ENCODE measurements around the gene SMYD3. TPM values are rescaled to one million over a fixed set of nuclear protein-coding genes. Genes with fewer than 3 reads are reported as not detected.

SMYD3 gene
- total and polyA plus RNA-seq, 2 of the 13 experiments (the other 11 are each of a cell fraction or from before 2014, with no cell fraction given): 27.7 to 35.8 TPM

DNA sequence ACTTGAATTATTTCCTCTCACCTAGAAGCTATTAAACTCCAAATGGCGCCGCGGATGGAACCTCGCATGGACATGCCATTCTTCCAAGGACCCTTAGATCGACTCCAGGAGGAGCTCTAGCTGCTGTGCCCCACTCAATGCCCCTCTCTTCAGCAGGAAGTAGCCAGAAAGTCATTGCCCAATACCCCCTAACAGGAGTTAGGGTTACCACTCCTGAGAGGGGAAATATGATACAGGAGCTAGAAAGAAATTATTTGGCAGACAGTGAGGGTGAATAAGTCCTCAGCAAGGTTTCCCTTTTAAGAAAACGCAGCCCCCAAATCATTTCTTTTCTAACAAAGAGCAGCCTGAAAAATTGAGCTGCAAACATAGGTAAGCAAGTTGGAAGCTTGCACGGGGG is 30.4 kb upstream of the SMYD3 start:
- no peak for ATAC-seq
- no peaks in the 10 kb centered on the region for H3K4me1 ChIP-seq (ENCODE audit: insufficient read depth, low read length)
- H3K27ac ChIP-seq (ENCODE audit: extremely low read length, insufficient read depth, low read length): no peak overlapping the region
- WGBS (ENCODE audit: low lambda C conversion rate): 82% methylated on average over 7 of the region's 7 CpGs
- no peak for FAIRE-seq
- no peak overlapping the region for H3K4me2 ChIP-seq (ENCODE audit: low read depth, low read length)
- in situ Hi-C loops (cut with HindIII; ENCODE audit: extremely low pct_ligation_motif_present, low pct_unique_long_range_greater_than_20kb) (no loop called here), intact Hi-C loops (cut with micrococcal nuclease; ENCODE audit: unreplicated experiment) (no loop called here)
- BruUV-seq (replicated peaks): no TSS peak
- no peak overlapping the region for H2AFZ ChIP-seq (ENCODE audit: low read length)
- DNase-seq (ENCODE audit: low spot score): no peak
- H3K9ac ChIP-seq (ENCODE audit: insufficient read depth, low read depth, low read length): no peak overlapping the region
- H3K79me2 ChIP-seq (ENCODE audit: insufficient read depth, low read length): no peaks in the 10 kb centered on the region
- POLR2A ChIA-PET: no interaction called here
- CTCF ChIA-PET (ENCODE audit: low intra/inter-chr PET ratio, low total read pairs): no interaction called here
- no peaks in the 10 kb centered on the region for H4K20me1 ChIP-seq (ENCODE audit: insufficient read depth, low read length)
- H3K36me3 ChIP-seq (replicated peaks in 1 of 2; ENCODE audit: control insufficient read depth in 1 of 2, insufficient read depth in 2 of 2, low read length in 2 of 2): peaks cover 4 to 10% of the 10 kb centered on the region in 2 experiments
- peaks cover 0 to 4% of the 10 kb centered on the region in 2 experiments; a peak in 1 of 5 replicates for H3K27me3 ChIP-seq (ENCODE audit: control insufficient read depth in 1 of 2, insufficient read depth in 2 of 2, low read length in 2 of 2)
- no peak for TF ChIP-seq AGO1 (IDR thresholded peaks at IDR 0.05; ENCODE audit: low read depth, low read length, poor library complexity, severe bottlenecking)
- TF ChIP-seq DNMT1 (CRISPR knock-in tag; IDR thresholded peaks at IDR 0.05): no peak
- TF ChIP-seq HHEX (CRISPR knock-in tag; IDR thresholded peaks at IDR 0.05): no peak
- no peak for TF ChIP-seq ZFY (CRISPR knock-in tag; IDR thresholded peaks at IDR 0.05)
- TF ChIP-seq KMT2B (CRISPR knock-in tag; IDR thresholded peaks at IDR 0.05): no peak
- no peak for TF ChIP-seq NFKBIZ (CRISPR knock-in tag; IDR thresholded peaks at IDR 0.05)
- no peak for TF ChIP-seq ZBTB20 (CRISPR knock-in tag; IDR thresholded peaks at IDR 0.05; ENCODE audit: borderline replicate concordance, low read depth)
- TF ChIP-seq NCOA2 (CRISPR knock-in tag; IDR thresholded peaks at IDR 0.05): no peak
- no peak for TF ChIP-seq FOXK1 (CRISPR knock-in tag; IDR thresholded peaks at IDR 0.05; ENCODE audit: borderline replicate concordance, low read depth)
- no peak overlapping the region for H3K4me3 ChIP-seq (replicated peaks in 1 of 3; ENCODE audit: insufficient read depth in 1 of 3, low read depth in 2 of 3, low read length in 3 of 3)
- H3K9me3 ChIP-seq (ENCODE audit: low read length): no peaks in the 10 kb centered on the region

GRCh38 chr1:246534114-246534513 is 27.0 kb upstream of the SMYD3 start:
- Histone ChIP-seq H3K4me3 (replicated peaks in 1 of 3; ENCODE audit: insufficient read depth in 1 of 3, low read depth in 2 of 3, low read length in 3 of 3) (no peak overlapping the region), H3K9me3 (ENCODE audit: low read length) (peaks cover 14% of the 10 kb centered on the region), H3K27me3 (ENCODE audit: control insufficient read depth in 1 of 2, insufficient read depth in 2 of 2, low read length in 2 of 2) (peaks cover 0 to 4% of the 10 kb centered on the region in 2 experiments; a peak in 1 of 5 replicates), H3K27ac (ENCODE audit: extremely low read length, insufficient read depth, low read length) (no peak overlapping the region), H3K36me3 (replicated peaks in 1 of 2; ENCODE audit: control insufficient read depth in 1 of 2, insufficient read depth in 2 of 2, low read length in 2 of 2) (no peaks in the 10 kb centered on the region), H4K20me1 (ENCODE audit: insufficient read depth, low read length) (no peaks in the 10 kb centered on the region), H3K9ac (ENCODE audit: insufficient read depth, low read depth, low read length) (no peak overlapping the region), H3K4me1 (ENCODE audit: insufficient read depth, low read length) (0 out of 2 replicates have a peak, but pooled peaks cover 6% of the 10 kb centered on the region), H2AFZ (ENCODE audit: low read length) (no peak overlapping the region), H3K4me2 (ENCODE audit: low read depth, low read length) (no peak overlapping the region), H3K79me2 (ENCODE audit: insufficient read depth, low read length) (no peaks in the 10 kb centered on the region)
- 4% methylated on average over 1 of the region's 1 CpG for WGBS (ENCODE audit: low lambda C conversion rate)
- CTCF ChIA-PET (ENCODE audit: low intra/inter-chr PET ratio, low total read pairs): no interaction called here
- in situ Hi-C loops (cut with HindIII; ENCODE audit: extremely low pct_ligation_motif_present, low pct_unique_long_range_greater_than_20kb) (no loop called here), intact Hi-C loops (cut with micrococcal nuclease; ENCODE audit: unreplicated experiment) (no loop called here)
- BruUV-seq (replicated peaks): no TSS peak
- DNase-seq (ENCODE audit: low spot score): no peak
- no peak for ATAC-seq
- FAIRE-seq: no peak
- POLR2A ChIA-PET: no interaction called here
- TF ChIP-seq MTF2 (CRISPR knock-in tag; IDR thresholded peaks at IDR 0.05; ENCODE audit: borderline replicate concordance): no peak
- TF ChIP-seq SNAI1 (CRISPR knock-in tag; IDR thresholded peaks at IDR 0.05; ENCODE audit: borderline replicate concordance): no peak
- no peak for TF ChIP-seq CEBPZ (IDR thresholded peaks at IDR 0.05; ENCODE audit: low read length)
- TF ChIP-seq AHR (CRISPR knock-in tag; IDR thresholded peaks at IDR 0.05): no peak
- TF ChIP-seq MZF1 (CRISPR knock-in tag; IDR thresholded peaks at IDR 0.05; ENCODE audit: borderline replicate concordance): no peak
